ENCODE data around the gene MYL2. TPM values are rescaled to one million over a fixed set of nuclear protein-coding genes. Genes with fewer than 3 reads are reported as not detected.

The MYL2 gene
- polyA plus RNA-seq, 2 of the 4 experiments (the other 2 are of a cell fraction), result 0.13 TPM; not detected in 1

GRCh38 chr12:110931315-110931728 is 10.9 kb upstream of the MYL2 start:
- DNase-seq (ENCODE audit: low read depth in 1 of 2, low spot score in 1 of 2) (no peak), FAIRE-seq (no peak), ATAC-seq (peak in 1 of 2 experiments; percentile 14; a peak in 2 of 6 replicates)
- ChIA-PET CTCF (interaction anchor here (1.0 to 7.7 kb wide), 7 partner anchors 9 to 390 kb away, joined by 3 to 71 read pairs (median 6); no protein-coding TSS in a partner anchor), POLR2A (no interaction called here)
- Histone ChIP-seq H3K4me3 (no peak overlapping the region), H3K4me1 (peaks cover 25% of the 10 kb centered on the region), H3K9me3 (no peaks in the 10 kb centered on the region), H3K27ac (peak overlapping the region in 1 of 2 experiments; percentile 14; a peak in 1 of 6 replicates), H3K4me2 (peak overlapping the region; percentile 6; the same call in 1 of the 3 replicates)
- WGBS (ENCODE audit: missing lambda C conversion rate), result 62% methylated on average over 10 of the region's 16 CpGs
- TF ChIP-seq REST (IDR thresholded peaks at IDR 0.05), result no peak
- TF ChIP-seq ESRRA (IDR thresholded peaks at IDR 0.05; ENCODE audit: borderline replicate concordance, low read length), result no peak
- TF ChIP-seq BCL3 (IDR thresholded peaks at IDR 0.05), result no peak

GRCh38 chr12:110930348-110931314 is 10.3 kb upstream of the MYL2 start:
- H3K4me1 ChIP-seq, result peaks cover 25% of the 10 kb centered on the region
- WGBS (ENCODE audit: missing lambda C conversion rate), result 81% methylated on average over 21 of the region's 21 CpGs
- CTCF ChIA-PET, result interaction anchor here (0.6 to 7.7 kb wide), 10 partner anchors 8 to 391 kb away, joined by 3 to 71 read pairs (median 4); partner anchors contain the start of gene MYL2
- H3K27ac ChIP-seq, result peak overlapping the region in 1 of 2 experiments; percentile 14; a peak in 1 of 6 replicates
- no peak for FAIRE-seq
- ATAC-seq, result no peak
- no peak overlapping the region for H3K4me2 ChIP-seq
- H3K9me3 ChIP-seq, result no peaks in the 10 kb centered on the region
- DNase-seq (ENCODE audit: low read depth in 1 of 2, low spot score in 1 of 2), result no peak
- H3K4me3 ChIP-seq, result no peak overlapping the region
- POLR2A ChIA-PET, result no interaction called here
- TF ChIP-seq CTCF (IDR thresholded peaks at IDR 0.05) (no peak), PHF8 (IDR thresholded peaks at IDR 0.05; ENCODE audit: borderline replicate concordance, low read depth) (no peak), ATOH8 (CRISPR knock-in tag; IDR thresholded peaks at IDR 0.05; ENCODE audit: low read depth) (no peak), HOXA7 (CRISPR knock-in tag; IDR thresholded peaks at IDR 0.05) (no peak), MAZ (IDR thresholded peaks at IDR 0.05; ENCODE audit: borderline replicate concordance, low read depth, low read length) (no peak), E2F6 (IDR thresholded peaks at IDR 0.05; ENCODE audit: borderline replicate concordance, low read depth) (no peak), EHMT2 (IDR thresholded peaks at IDR 0.05; ENCODE audit: low read depth) (no peak), ZNF302 (CRISPR knock-in tag; IDR thresholded peaks at IDR 0.05) (no peak), EP300 (IDR thresholded peaks at IDR 0.05) (no peak), NPAS2 (CRISPR knock-in tag; IDR thresholded peaks at IDR 0.05; ENCODE audit: borderline replicate concordance) (no peak), FOSL2 (IDR thresholded peaks at IDR 0.05) (no peak), FOSL2 (CRISPR knock-in tag; IDR thresholded peaks at IDR 0.05) (no peak), POLR2AphosphoS2 (conservative IDR thresholded peaks at IDR 0.05; ENCODE audit: low read length) (no peak), RARB (CRISPR knock-in tag; IDR thresholded peaks at IDR 0.05) (no peak), REST (IDR thresholded peaks at IDR 0.05) (no peak), NFE2L2 (conservative IDR thresholded peaks at IDR 0.05; ENCODE audit: low read length) (no peak), ZC3H11A (IDR thresholded peaks at IDR 0.05) (no peak), USF2 (IDR thresholded peaks at IDR 0.05) (no peak)
